ENCODE measurements around the gene NCKAP5.

GRCh38 chr2:133249362-133249761, 318.9 kb downstream of the NCKAP5 start:
- TF ChIP-seq CTCF (IDR thresholded peaks at IDR 0.05; ENCODE audit: low read depth, low read length) (no peak), POLR2A (IDR thresholded peaks at IDR 0.05; ENCODE audit: extremely low read depth, insufficient read length) (no peak), MYC (IDR thresholded peaks at IDR 0.05; ENCODE audit: low read depth, low read length) (no peak)
- TF ChIP-seq, protein P1, sequence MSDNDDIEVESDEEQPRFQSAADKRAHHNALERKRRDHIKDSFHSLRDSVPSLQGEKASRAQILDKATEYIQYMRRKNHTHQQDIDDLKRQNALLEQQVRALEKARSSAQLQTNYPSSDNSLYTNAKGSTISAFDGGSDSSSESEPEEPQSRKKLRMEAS (IDR thresholded peaks at IDR 0.05; ENCODE audit: low read depth, low read length), result no peak

Data from NB4 (cell line).